DMS53 treated with DMSO at 0.1 percent for 48 hours (cell line): Measurements from ENCODE around the gene MTARC1.

ENCODE experiments used
- DNase-seq: peaks from one replicate; lab custom pipeline; 2025; ENCODE audit not compliant: unreplicated experiment; lab: John Stamatoyannopoulos, UW

The MTARC1 gene

GRCh38 chr1:220827445-220828178 lies 40.9 kb downstream of the MTARC1 start:
- no peak for DNase-seq

DNA sequence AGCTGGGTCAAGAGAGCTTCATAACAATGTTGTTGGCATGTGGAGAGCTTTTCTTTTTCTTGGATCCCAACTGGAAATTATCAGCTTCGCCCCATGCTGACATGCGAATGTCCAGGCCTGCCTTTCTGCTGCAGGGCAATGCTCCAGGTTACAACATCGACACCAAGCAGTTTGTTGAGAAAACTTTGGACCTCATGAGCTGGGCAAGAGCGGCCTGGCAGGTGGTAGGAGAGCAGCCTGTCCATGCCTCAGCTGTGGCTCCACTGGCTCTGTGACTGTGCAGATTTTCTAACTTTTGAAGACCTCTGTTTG lies 41.4 kb downstream of the MTARC1 start:
- no peak for DNase-seq

- no peak for DNase-seq
Observed at GRCh38 chr1:220828950-220829586, 42.4 kb downstream of the MTARC1 start.

GRCh38 chr1:220833436-220833835 lies 46.7 kb downstream of the MTARC1 start:
- DNase-seq, result no peak

- no peak for DNase-seq
Observed at GRCh38 chr1:220834155-220834870, 47.6 kb downstream of the MTARC1 start.
